ENCODE results near the gene FABP1.

The FABP1 gene

GRCh38 chr2:88133875-88134274, 6.0 kb upstream of the FABP1 start:
- DNase-seq: no peak

- no peak for DNase-seq
Observed at GRCh38 chr2:88131999-88132368, 4.1 kb upstream of the FABP1 start.

- no peak for DNase-seq
Observed at GRCh38 chr2:88131201-88131998, 3.5 kb upstream of the FABP1 start.

GRCh38 chr2:88129313-88129959, 1.6 kb upstream of the FABP1 start:
- no peak for DNase-seq

- DNase-seq: no peak
Observed at GRCh38 chr2:88128654-88129312, 921 bp upstream of the FABP1 start.

GRCh38 chr2:88127638-88127887, 299 bp downstream of the FABP1 start:
- no peak for DNase-seq

DNA sequence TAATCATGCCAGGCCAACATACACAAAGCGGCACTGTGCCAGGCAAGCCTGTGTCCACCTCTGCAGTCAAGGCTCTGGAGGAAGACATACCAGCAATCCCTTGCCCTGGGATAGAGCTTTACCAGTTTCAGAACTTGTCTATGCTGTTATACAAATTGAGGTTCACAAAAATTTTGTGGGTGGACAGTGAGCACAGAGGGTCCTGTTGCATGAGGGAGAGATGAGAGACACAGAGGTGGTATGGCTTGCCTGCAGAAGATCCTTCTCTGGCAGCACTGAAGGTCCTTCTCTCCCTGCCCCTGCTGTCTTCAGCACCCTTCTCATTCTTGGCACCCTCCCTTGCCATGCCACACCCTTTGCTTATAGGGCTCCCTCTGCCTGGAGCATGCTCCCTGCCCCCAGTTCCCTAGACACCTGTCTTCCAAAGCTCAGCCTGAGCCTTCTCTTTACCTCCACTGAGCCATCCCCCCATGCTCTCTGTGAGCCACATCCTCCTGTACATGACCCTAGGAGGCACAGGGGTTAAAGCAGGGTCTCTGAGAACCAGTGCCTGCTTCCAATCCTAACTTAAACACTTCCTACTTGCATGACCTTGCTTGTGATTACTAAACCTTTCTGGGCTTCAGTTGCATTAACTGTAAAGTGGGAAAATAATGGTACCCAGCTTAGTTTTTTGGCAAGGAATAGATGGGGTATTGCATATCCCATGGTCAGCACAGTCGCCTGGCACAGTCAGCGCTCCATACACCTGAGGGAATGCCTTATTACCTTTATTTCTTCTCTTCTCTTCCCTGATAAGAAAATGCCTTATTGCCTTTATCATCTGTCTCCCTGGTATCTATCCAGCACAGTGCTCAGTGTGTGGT, 857 bp downstream of the FABP1 start:
- DNase-seq: no peak

- DNase-seq: no peak
Observed at GRCh38 chr2:88125924-88126771, 1.7 kb downstream of the FABP1 start.

GRCh38 chr2:88125344-88125923, 2.4 kb downstream of the FABP1 start:
- no peak for DNase-seq

- DNase-seq: no peak
Observed at GRCh38 chr2:88123975-88124917, 3.6 kb downstream of the FABP1 start.

GRCh38 chr2:88123164-88123974, 4.5 kb downstream of the FABP1 start:
- DNase-seq: no peak

GRCh38 chr2:88122141-88122884, 5.5 kb downstream of the FABP1 start:
- no peak for DNase-seq

GRCh38 chr2:88121678-88122077, 6.2 kb downstream of the FABP1 start:
- no peak for DNase-seq

DNA sequence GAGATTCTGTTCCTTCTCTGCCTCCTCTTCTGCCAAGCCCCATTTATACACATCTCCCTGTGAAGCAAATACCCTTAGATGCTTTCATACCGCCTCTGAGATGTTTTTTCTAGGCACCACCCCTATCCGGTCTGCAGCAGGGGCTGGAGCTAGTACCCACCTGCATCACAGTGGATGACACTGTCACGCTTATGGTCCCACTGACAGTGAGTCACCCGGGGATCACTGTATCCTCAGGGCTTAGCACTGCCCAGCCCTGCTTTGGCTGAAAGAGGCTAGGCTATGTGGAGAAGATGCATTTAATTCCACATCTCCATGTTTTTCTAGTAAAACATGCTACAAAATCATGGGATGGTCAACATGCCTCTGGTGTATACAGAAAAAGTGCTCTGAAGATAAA, 9.9 kb downstream of the FABP1 start:
- DNase-seq: no peak

- no peak for DNase-seq
Observed at GRCh38 chr2:88116669-88117432, 11.0 kb downstream of the FABP1 start.

DNA sequence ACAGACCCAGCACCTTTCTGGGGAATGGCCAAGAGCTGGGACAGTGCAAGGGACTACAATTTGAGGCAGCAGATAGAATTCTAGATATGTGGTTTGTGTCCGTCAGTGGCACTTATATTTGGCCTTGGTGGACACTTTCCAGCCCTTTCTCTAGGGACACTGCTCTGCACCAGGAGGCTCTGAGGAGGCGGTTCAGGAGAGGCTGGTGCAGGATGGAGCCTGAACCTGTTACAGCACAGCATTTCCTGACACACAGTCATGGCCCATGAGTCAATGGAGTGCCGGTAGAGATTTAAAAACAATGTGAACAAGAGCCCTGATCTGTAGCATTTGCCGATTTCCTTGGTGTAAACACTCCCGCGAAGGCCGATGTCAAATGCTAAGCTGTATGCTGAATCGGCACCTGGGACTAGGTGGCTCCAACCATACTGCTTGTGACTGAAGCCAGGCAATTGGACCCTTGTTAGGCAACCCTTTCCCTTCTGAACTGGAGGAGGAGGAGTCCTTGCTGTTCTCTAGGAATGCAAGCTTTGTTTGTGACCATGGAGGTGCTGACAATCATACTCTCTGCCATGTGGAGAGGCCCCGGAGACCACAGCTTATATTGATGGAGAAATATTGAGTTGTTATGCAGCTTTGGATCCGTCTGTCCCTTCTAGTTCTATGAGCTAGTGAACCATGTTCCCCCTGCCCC, 11.9 kb downstream of the FABP1 start:
- DNase-seq: no peak

DNA sequence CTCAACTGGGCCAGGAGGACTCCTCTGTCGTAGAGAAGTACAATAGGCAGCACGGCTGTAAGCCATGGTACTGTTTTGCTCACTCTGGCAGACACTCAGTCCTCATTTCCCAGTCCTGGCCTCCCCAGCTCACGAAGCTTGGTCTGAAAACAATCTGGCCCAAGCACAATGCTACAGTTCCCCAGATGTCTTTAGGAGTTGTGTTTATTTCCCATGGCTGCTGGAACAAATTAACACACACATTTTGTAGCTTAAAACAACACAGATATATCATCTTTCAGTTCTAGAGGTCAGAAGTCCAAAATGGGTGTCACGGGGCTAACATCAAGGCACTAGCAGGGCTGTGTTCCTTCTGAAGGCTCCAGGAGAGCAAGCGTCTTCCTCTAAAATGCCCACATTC, 13.0 kb downstream of the FABP1 start:
- no peak for DNase-seq

- no peak for DNase-seq
Observed at GRCh38 chr2:88113069-88113468, 14.8 kb downstream of the FABP1 start.

Data from CD4-positive, alpha-beta T cell treated with Interleukin-4 for 4 hours (primary cell).